Endothelial cell of umbilical vein (primary cell): ENCODE results near the gene RGS9BP. TPM values are rescaled to one million over a fixed set of nuclear protein-coding genes. Genes with fewer than 3 reads are reported as not detected.

Experiments used
- BruUV-seq: library from RNA; stranded (reverse); fragments of 400-500 nt; replicated peaks from 2 replicates; lab custom pipeline; 2021; lab: Mats Ljungman, UMichigan
- CTCF ChIA-PET: fragments of 300-600, 350-600 bp; sonication (Branson Sonifier 250); formaldehyde crosslinking; loops from one replicate; lab custom pipeline; 2021; ENCODE audit warnings: antibody characterized with exemption, inconsistent platforms; lab: Charles Lee
- POLR2A ChIA-PET: fragments of 300-600, 350-600 bp; sonication (Branson Sonifier 250); formaldehyde crosslinking; loops from one replicate; lab custom pipeline; 2021; ENCODE audit warnings: antibody characterized with exemption, inconsistent platforms; lab: Charles Lee
- DNase-seq: peaks from one replicate; pipeline ENCODE4 v3.0.0-alpha.2; 2011; ENCODE audit warnings: low read depth, low spot score
- FAIRE-seq: peaks from 2 replicates; lab custom pipeline; 2011; peaks lifted over from hg19 to GRCh38; lab: Jason Lieb, UNC
- H2AFZ ChIP-seq: 2 replicates; pipeline ENCODE4 v1.6.0; 2012; ENCODE audit warnings: low read depth, low read length, control low read depth, inconsistent platforms
- H3K27ac ChIP-seq: 2 replicates; pipeline ENCODE4 v1.5.1; 2011; ENCODE audit warnings: low read depth, mild to moderate bottlenecking, control low read depth, low read length, moderate library complexity; ENCODE audit not compliant: insufficient read depth
- H3K27me3 ChIP-seq, 2 experiments: 2 replicates each; pipeline versions ENCODE4 v1.6.0 to v1.6.1; 2011; ENCODE audit warnings: low read length in 2 of 2, mixed read lengths in 1 of 2; ENCODE audit not compliant: control insufficient read depth in 2 of 2, insufficient read depth in 2 of 2
- H3K36me3 ChIP-seq, 2 experiments: 2 replicates in 1 of 2; 3 replicates in 1 of 2; pipeline ENCODE4 v1.5.1; 2011; ENCODE audit warnings: low read length in 2 of 2, mild to moderate bottlenecking in 1 of 2, moderate library complexity in 1 of 2; ENCODE audit not compliant: control insufficient read depth in 2 of 2, insufficient read depth in 2 of 2; ENCODE audit errors: extremely low read depth in 1 of 2
- H3K4me1 ChIP-seq: 3 replicates; pipeline ENCODE4 v1.5.1; 2011; ENCODE audit warnings: mild to moderate bottlenecking, low read length; ENCODE audit not compliant: control insufficient read depth, insufficient read depth; ENCODE audit errors: extremely low read depth
- H3K4me2 ChIP-seq: 2 replicates; pipeline ENCODE4 v1.6.1; 2011; ENCODE audit warnings: low read length, control low read depth, mixed read lengths; ENCODE audit not compliant: insufficient read depth
- H3K4me3 ChIP-seq, 3 experiments: fragments of 200-600 bp in 1 of 3; sonication (generic), shearing (Covaris generic) in 1 of 3; replicated peaks in 1 of 3; 2 replicates each; pipeline ENCODE4 v1.5.1; 2011 to 2016; ENCODE audit warnings: control low read depth in 3 of 3, low read length in 3 of 3, mild to moderate bottlenecking in 2 of 3, inconsistent platforms in 1 of 3, low read depth in 1 of 3, moderate library complexity in 1 of 3; ENCODE audit not compliant: insufficient read depth in 1 of 3
- H3K79me2 ChIP-seq: 2 replicates; pipeline ENCODE4 v1.6.0; 2012; ENCODE audit warnings: low read length, inconsistent platforms; ENCODE audit not compliant: control insufficient read depth, insufficient read depth
- H3K9ac ChIP-seq: replicated peaks from 2 replicates; pipeline ENCODE3; 2011; ENCODE audit warnings: low read length, control low read depth; ENCODE audit not compliant: insufficient read depth; ENCODE audit errors: extremely low read depth
- H3K9me1 ChIP-seq: replicated peaks from 3 replicates; pipeline ENCODE4 v1.6.0; 2011; ENCODE audit warnings: mild to moderate bottlenecking, low read length; ENCODE audit not compliant: control insufficient read depth, insufficient read depth; ENCODE audit errors: extremely low read depth
- H3K9me3 ChIP-seq: replicated peaks from 2 replicates; pipeline ENCODE4 v1.5.1; 2012; ENCODE audit warnings: low read length, inconsistent platforms; ENCODE audit not compliant: control insufficient read depth, insufficient read depth
- H4K20me1 ChIP-seq: replicated peaks from 2 replicates; pipeline ENCODE3; 2011; ENCODE audit warnings: mild to moderate bottlenecking, low read length; ENCODE audit not compliant: control insufficient read depth, insufficient read depth; ENCODE audit errors: extremely low read depth
- CTCF ChIP-seq, 2 donors: IDR thresholded peaks; 1 replicate in 1 of 2; 2 replicates in 1 of 2; pipeline ENCODE4 v1.5.1; 2011; ENCODE audit warnings: low read length in 2 of 2, mild to moderate bottlenecking in 2 of 2, moderate library complexity in 2 of 2, control low read depth in 1 of 2, inconsistent platforms in 1 of 2, low read depth in 1 of 2; ENCODE audit not compliant: insufficient read depth in 1 of 2; ENCODE audit errors: extremely low read depth in 1 of 2
- EZH2 ChIP-seq: IDR thresholded peaks from 2 replicates; pipeline ENCODE4 v1.6.1; 2012; ENCODE audit warnings: borderline replicate concordance, low read depth, mild to moderate bottlenecking, moderate library complexity, low read length, inconsistent platforms; ENCODE audit not compliant: severe bottlenecking
- FOS ChIP-seq: IDR thresholded peaks from 2 replicates; pipeline ENCODE4 v1.6.1; 2011; ENCODE audit warnings: mild to moderate bottlenecking, low read length, moderate library complexity, borderline replicate concordance; ENCODE audit not compliant: insufficient read depth
- GATA2 ChIP-seq: IDR thresholded peaks from 2 replicates; pipeline ENCODE4 v1.7.0; 2011; ENCODE audit warnings: low read depth, mild to moderate bottlenecking, moderate library complexity, mixed read lengths, low read length; ENCODE audit not compliant: insufficient read length, insufficient read depth
- JUN ChIP-seq: IDR thresholded peaks from 2 replicates; pipeline ENCODE4 v1.6.1; 2011; ENCODE audit warnings: borderline replicate concordance, low read depth; ENCODE audit not compliant: insufficient read length, insufficient read depth
- MYC ChIP-seq: IDR thresholded peaks from one replicate; pipeline ENCODE4 v1.6.1; 2011; ENCODE audit warnings: mild to moderate bottlenecking, low read depth, low read length
- POLR2A ChIP-seq: IDR thresholded peaks from 2 replicates; pipeline ENCODE4 v1.6.1; 2012; ENCODE audit warnings: low read depth, mild to moderate bottlenecking, control low read depth, low read length
- POLR2AphosphoS5 ChIP-seq: IDR thresholded peaks from 2 replicates; pipeline ENCODE4 v1.6.1; 2012; ENCODE audit warnings: low read depth, mild to moderate bottlenecking, control low read depth, low read length, moderate library complexity; ENCODE audit not compliant: insufficient read depth
- dilution Hi-C: fragments of 300-500 bp; cut with MboI; formaldehyde crosslinking; loops from one replicate; pipeline ENCODE4 v1.15.0; 2019; ENCODE audit warnings: low sequenced_read_pairs; ENCODE audit not compliant: extremely low pct_ligation_motif_present
- intact Hi-C: fragments of 100-400 bp; cut with micrococcal nuclease; formaldehyde crosslinking; loops from one replicate; pipeline ENCODE4 v1.10.0; 2022
- polyA plus RNA-seq, 4 experiments: library from polyadenylated mRNA; depleted of rRNA in 3 of 4; stranded (reverse) in 3 of 4; unstranded in 1 of 4; fragments of >200 nt; gene quantifications; 2 replicates each; pipeline versions ENCODE4 v1.2.1 to v1.2.3, GENCODE V29; 2011 to 2012; ENCODE audit warnings: missing spikeins in 1 of 4
- total RNA-seq: library from RNA; stranded (reverse); gene quantifications from 2 replicates; pipeline ENCODE4 v1.2.3, GENCODE V29; 2021
- TF ChIP-seq, protein P1 (sequence below): IDR thresholded peaks from 2 replicates; pipeline ENCODE4 v1.6.1; 2011; ENCODE audit not compliant: insufficient read depth, insufficient read length

RGS9BP gene
- total and polyA plus RNA-seq, 2 donors (not counting 3 experiments of a cell fraction or from before 2014, with no cell fraction given) = 0.15 TPM; not detected in 1

DNA sequence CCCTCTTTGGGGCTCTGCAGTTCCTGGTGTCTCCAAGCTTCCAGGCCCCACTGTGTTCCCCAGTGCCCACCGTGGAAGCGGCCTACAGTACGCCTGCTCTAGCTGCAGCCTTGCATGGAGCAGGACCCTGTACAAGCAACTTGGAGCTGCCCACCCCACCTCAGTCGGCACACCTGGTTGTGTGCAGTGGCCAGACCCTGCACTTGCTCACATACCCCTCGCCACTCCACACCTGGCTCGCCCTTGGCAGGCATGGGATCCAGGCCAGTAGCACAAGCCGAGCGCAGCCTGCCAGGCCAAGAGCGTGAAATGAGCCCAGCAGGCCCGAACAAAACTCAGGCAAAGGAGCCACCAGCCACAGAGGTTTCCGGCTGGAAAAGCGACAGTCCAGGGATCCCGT lies 37.0 kb upstream of the RGS9BP start:
- no peak for TF ChIP-seq EZH2
- TF ChIP-seq FOS = no peak
- no peak for TF ChIP-seq JUN
- no peak for TF ChIP-seq GATA2
- TF ChIP-seq, protein P1, sequence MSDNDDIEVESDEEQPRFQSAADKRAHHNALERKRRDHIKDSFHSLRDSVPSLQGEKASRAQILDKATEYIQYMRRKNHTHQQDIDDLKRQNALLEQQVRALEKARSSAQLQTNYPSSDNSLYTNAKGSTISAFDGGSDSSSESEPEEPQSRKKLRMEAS = no peak
- no peak for TF ChIP-seq POLR2A
- TF ChIP-seq CTCF (IDR thresholded peaks at IDR 0.05; ENCODE audit: extremely low read depth in 1 of 2, insufficient read depth in 1 of 2, low read depth in 1 of 2, low read length in 2 of 2) = no peak
- no peak for TF ChIP-seq POLR2AphosphoS5
- no peak for TF ChIP-seq MYC
- FAIRE-seq (no peak), DNase-seq (no peak)
- CTCF ChIA-PET = interaction anchor here (1.8 kb wide), 1 partner anchor 39 kb away, joined by 5 read pairs; no protein-coding TSS in a partner anchor
- H3K36me3 ChIP-seq = peaks cover 7 to 37% of the 10 kb centered on the region in 2 experiments
- no peaks in the 10 kb centered on the region for H4K20me1 ChIP-seq
- H3K4me2 ChIP-seq = no peak overlapping the region
- no peaks in the 10 kb centered on the region for H3K27me3 ChIP-seq
- H3K4me3 ChIP-seq = no peak overlapping the region
- BruUV-seq = no TSS peak
- no peak overlapping the region for H3K27ac ChIP-seq
- POLR2A ChIA-PET = no interaction called here
- no peaks in the 10 kb centered on the region for H3K9me1 ChIP-seq
- dilution Hi-C loops (no loop called here), intact Hi-C loops (no loop called here)
- no peak overlapping the region for H2AFZ ChIP-seq
- no peak overlapping the region for H3K9ac ChIP-seq
- no peaks in the 10 kb centered on the region for H3K4me1 ChIP-seq
- no peaks in the 10 kb centered on the region for H3K79me2 ChIP-seq
- no peaks in the 10 kb centered on the region for H3K9me3 ChIP-seq
